HEK293T (cell line): ENCODE results near the gene SUGP1.

Source experiments
- CTCF ChIA-PET: fragments of 350-600 bp; formaldehyde crosslinking; extraction: SDS; loops from one replicate; lab custom pipeline; 2021; ENCODE audit warnings: antibody characterized with exemption, inconsistent platforms; lab: Yijun Ruan, JAX
- POLR2A ChIA-PET: fragments of 350-600 bp; formaldehyde crosslinking; extraction: SDS; loops from one replicate; lab custom pipeline; 2020; ENCODE audit warnings: antibody characterized with exemption, inconsistent platforms; lab: Yijun Ruan, JAX
- DNase-seq: peaks from one replicate; pipeline ENCODE4 v3.0.0; 2012; ENCODE audit warnings: mixed read lengths; ENCODE audit errors: extremely low spot score
- ARNT ChIP-seq: fragments of 450-650 bp; IDR thresholded peaks from 2 replicates; pipeline ENCODE4 v1.6.1; 2017; ENCODE audit warnings: mild to moderate bottlenecking
- BHLHE40 ChIP-seq: fragments of 450-650 bp; IDR thresholded peaks from 2 replicates; pipeline ENCODE4 v1.6.1; 2016; ENCODE audit warnings: mild to moderate bottlenecking, moderate library complexity, borderline replicate concordance
- CTBP1 ChIP-seq: fragments of 450-650 bp; IDR thresholded peaks from 2 replicates; pipeline ENCODE4 v1.6.1; 2016; ENCODE audit warnings: borderline replicate concordance
- ELF4 ChIP-seq: fragments of 450-650 bp; IDR thresholded peaks from 2 replicates; pipeline ENCODE4 v1.6.1; 2017; ENCODE audit warnings: antibody characterized with exemption
- FOXA1 ChIP-seq: fragments of 450-650 bp; IDR thresholded peaks from 2 replicates; pipeline ENCODE4 v1.6.1; 2016; ENCODE audit warnings: mild to moderate bottlenecking
- FOXK2 ChIP-seq: fragments of 450-650 bp; IDR thresholded peaks from 2 replicates; pipeline ENCODE4 v1.6.1; 2016; ENCODE audit warnings: mild to moderate bottlenecking
- FOXM1 ChIP-seq: fragments of 450-650 bp; IDR thresholded peaks from 2 replicates; pipeline ENCODE4 v1.6.1; 2017; ENCODE audit warnings: mild to moderate bottlenecking, borderline replicate concordance
- HDGF ChIP-seq: fragments of 450-650 bp; IDR thresholded peaks from 2 replicates; pipeline ENCODE4 v1.6.1; 2017; ENCODE audit warnings: antibody characterized with exemption, borderline replicate concordance
- L3MBTL2 ChIP-seq: fragments of 450-650 bp; conservative IDR thresholded peaks from 2 replicates; pipeline ENCODE4 v1.6.1; 2016; ENCODE audit warnings: mild to moderate bottlenecking
- LEF1 ChIP-seq: fragments of 450-650 bp; IDR thresholded peaks from 2 replicates; pipeline ENCODE4 v1.6.1; 2017; ENCODE audit warnings: mild to moderate bottlenecking, borderline replicate concordance
- NFRKB ChIP-seq: fragments of 450-650 bp; IDR thresholded peaks from 2 replicates; pipeline ENCODE4 v1.6.1; 2016; ENCODE audit warnings: mild to moderate bottlenecking, moderate library complexity
- PKNOX1 ChIP-seq: fragments of 450-650 bp; IDR thresholded peaks from 2 replicates; pipeline ENCODE4 v1.6.1; 2016
- SP1 ChIP-seq: fragments of 450-650 bp; IDR thresholded peaks from 2 replicates; pipeline ENCODE4 v1.6.1; 2017
- SUZ12 ChIP-seq: fragments of 450-650 bp; IDR thresholded peaks from 2 replicates; pipeline ENCODE4 v1.6.1; 2016; ENCODE audit warnings: mild to moderate bottlenecking
- TARDBP ChIP-seq: fragments of 450-650 bp; IDR thresholded peaks from 2 replicates; pipeline ENCODE4 v1.6.1; 2016
- ZNF384 ChIP-seq: fragments of 450-650 bp; IDR thresholded peaks from 2 replicates; pipeline ENCODE4 v1.6.1; 2016

Gene SUGP1

GRCh38 chr19:19304186-19304965 lies 15.9 kb downstream of the SUGP1 start:
- ChIA-PET POLR2A (interaction anchor here (1.1 kb wide), 1 partner anchor 15 kb away, joined by 4 read pairs; the partner anchor contains the start of gene SUGP1), CTCF (no interaction called here)
- no peak for DNase-seq
- TF ChIP-seq FOXM1 (no peak), ARNT (no peak), BHLHE40 (no peak), SUZ12 (no peak), ELF4 (no peak), TARDBP (no peak), CTBP1 (no peak), NFRKB (no peak), FOXA1 (no peak), HDGF (no peak), PKNOX1 (no peak)

DNA sequence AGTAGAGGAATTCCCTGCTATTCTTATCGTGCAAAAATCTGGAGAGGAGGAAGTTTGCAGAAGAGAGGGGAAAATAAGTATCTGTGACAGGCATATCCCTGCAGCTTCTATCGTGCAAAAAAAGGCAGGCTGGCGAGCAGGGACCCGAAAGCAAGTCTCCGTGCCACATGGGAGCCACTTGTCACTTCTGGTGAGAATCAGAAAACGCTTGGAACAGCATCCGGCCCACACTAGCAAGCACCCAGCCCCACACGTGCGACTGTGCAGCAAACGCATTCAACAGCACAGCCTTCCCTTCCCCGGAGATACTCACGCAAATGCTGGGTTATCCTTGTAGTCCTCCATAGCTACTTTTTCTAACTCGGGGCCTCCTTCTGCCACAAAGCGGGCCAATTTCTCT lies 16.9 kb downstream of the SUGP1 start:
- POLR2A ChIA-PET: no interaction called here

DNA sequence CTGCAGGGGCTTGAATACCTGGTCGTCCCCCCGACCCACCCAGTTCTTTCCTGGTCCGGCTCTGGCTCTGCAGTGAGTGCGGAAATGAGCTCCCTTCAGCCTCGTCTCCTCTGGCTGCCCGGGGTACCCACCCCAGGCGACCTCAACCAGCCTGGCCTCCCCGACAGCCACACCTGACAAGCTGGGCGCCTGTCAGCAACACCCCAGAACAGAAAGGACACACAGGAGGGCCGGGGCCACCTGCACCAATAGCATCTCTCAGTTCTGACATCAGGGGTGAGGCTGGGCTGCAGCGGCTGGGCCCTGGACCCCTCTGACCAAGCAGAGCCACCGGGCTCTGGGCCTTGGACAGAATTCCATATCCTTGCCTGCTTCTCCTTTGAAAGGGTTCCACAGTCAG lies 19.7 kb downstream of the SUGP1 start:
- DNase-seq: peak; percentile 5
- ChIA-PET CTCF (no interaction called here), POLR2A (no interaction called here)
- TF ChIP-seq ELF4: no peak
- no peak for TF ChIP-seq ARNT
- no peak for TF ChIP-seq LEF1
- no peak for TF ChIP-seq FOXM1
- no peak for TF ChIP-seq SUZ12
- no peak for TF ChIP-seq NFRKB
- TF ChIP-seq PKNOX1: no peak
- no peak for TF ChIP-seq ZNF384
- TF ChIP-seq FOXK2: no peak
- no peak for TF ChIP-seq CTBP1
- no peak for TF ChIP-seq TARDBP
- TF ChIP-seq HDGF: no peak
- TF ChIP-seq L3MBTL2: no peak
- TF ChIP-seq FOXA1: no peak
- TF ChIP-seq BHLHE40: no peak
- TF ChIP-seq SP1: no peak

More for the DNA sequence above, 16.9 kb downstream of the SUGP1 start:
- no peak for TF ChIP-seq BHLHE40
- no peak for TF ChIP-seq NFRKB
- TF ChIP-seq PKNOX1: no peak
- TF ChIP-seq FOXK2: no peak
- no peak for TF ChIP-seq ARNT
- no peak for TF ChIP-seq ELF4
- no peak for TF ChIP-seq FOXA1
- no peak for TF ChIP-seq SP1
- no peak for TF ChIP-seq L3MBTL2
- TF ChIP-seq TARDBP: no peak
- TF ChIP-seq SUZ12: no peak
- CTCF ChIA-PET: no interaction called here
- DNase-seq: no peak

- ChIA-PET CTCF (no interaction called here), POLR2A (no interaction called here)
- TF ChIP-seq TARDBP: no peak
- no peak for TF ChIP-seq FOXA1
- TF ChIP-seq FOXK2: no peak
- TF ChIP-seq FOXM1: no peak
- TF ChIP-seq ZNF384: no peak
- peak; percentile 5 for DNase-seq
Measured at GRCh38 chr19:19297759-19298158, 22.6 kb downstream of the SUGP1 start.

DNA sequence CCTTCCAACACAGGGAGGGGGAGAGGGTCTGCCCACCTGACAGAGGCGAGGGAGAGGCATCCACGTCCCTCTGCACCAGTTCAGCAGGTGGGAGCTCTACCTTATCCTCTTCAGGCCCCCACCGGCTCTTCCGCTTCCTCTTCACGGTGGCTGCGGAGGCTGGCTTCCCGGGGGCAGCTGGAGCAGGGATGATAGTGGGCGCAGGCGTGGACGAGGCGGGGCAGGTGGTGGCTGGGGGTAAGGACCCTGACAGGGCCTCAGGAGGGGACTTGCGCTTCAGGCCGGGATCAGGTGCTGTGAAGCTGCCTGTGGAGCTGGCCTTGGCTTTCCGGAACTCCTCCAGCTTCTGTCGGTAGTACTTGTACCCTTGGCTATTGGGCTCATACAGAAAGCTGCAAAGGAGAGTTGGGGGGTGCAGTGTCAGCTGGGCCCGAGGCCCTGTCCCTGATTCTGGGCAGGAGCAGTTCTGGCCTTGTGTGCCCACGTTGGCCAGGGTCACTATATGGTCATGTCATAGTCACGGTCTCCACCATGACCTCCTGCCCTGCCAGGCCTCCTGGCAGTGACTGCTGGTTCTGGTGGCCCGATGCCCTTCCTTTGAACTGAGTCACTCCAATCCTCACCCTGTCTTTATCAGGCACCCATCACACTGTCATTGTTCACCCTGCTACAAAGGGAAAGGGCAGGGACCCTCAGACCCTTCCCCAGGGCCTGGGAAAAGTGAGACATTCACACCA lies 23.2 kb downstream of the SUGP1 start:
- CTCF ChIA-PET: no interaction called here
- POLR2A ChIA-PET: no interaction called here
- DNase-seq: no peak
- TF ChIP-seq TARDBP: no peak
- no peak for TF ChIP-seq NFRKB
- TF ChIP-seq FOXK2: no peak
- no peak for TF ChIP-seq HDGF
- TF ChIP-seq SUZ12: no peak

GRCh38 chr19:19294914-19295313 lies 25.4 kb downstream of the SUGP1 start:
- POLR2A ChIA-PET: no interaction called here
- no peak for DNase-seq
- no peak for TF ChIP-seq BHLHE40
- CTCF ChIA-PET: no interaction called here

- no peak for DNase-seq
- CTCF ChIA-PET: no interaction called here
Measured at GRCh38 chr19:19292607-19293006, 27.7 kb downstream of the SUGP1 start.

More at GRCh38 chr19:19292607-19293006, 27.7 kb downstream of the SUGP1 start:
- TF ChIP-seq LEF1 (no peak), PKNOX1 (no peak), ELF4 (no peak), FOXK2 (no peak), BHLHE40 (no peak), FOXA1 (no peak), TARDBP (no peak), L3MBTL2 (no peak), CTBP1 (no peak), SP1 (no peak), FOXM1 (no peak), ARNT (no peak), NFRKB (no peak), SUZ12 (no peak), ZNF384 (no peak), HDGF (no peak)
- POLR2A ChIA-PET: interaction anchor here (0.8 kb wide), 1 partner anchor 37 kb away, joined by 3 read pairs; no protein-coding TSS in a partner anchor
